K562 (cell line): ENCODE data around the gene FBXW11. TPM values are rescaled to one million over a fixed set of nuclear protein-coding genes. Genes with fewer than 3 reads are reported as not detected.

ENCODE experiments used
- ATAC-seq: fragments of 200-7000 bp; cut with Tn5 transposase; 3 replicates; pipeline ENCODE4 v1.9.1; 2020; ENCODE audit warnings: moderate library complexity
- BruUV-seq: library from RNA; stranded (reverse); fragments of 400-500 nt; replicated peaks from 2 replicates; lab custom pipeline; 2021; lab: Mats Ljungman, UMichigan
- CTCF ChIA-PET: fragments of 300-600 bp; formaldehyde crosslinking; extraction: SDS; loops from one replicate; lab custom pipeline; 2021; ENCODE audit warnings: low intra/inter-chr PET ratio; lab: Yijun Ruan, JAX
- POLR2A ChIA-PET: fragments of 300-600, 350-650 bp; sonication (Branson Sonifier 250); formaldehyde crosslinking; extraction: SDS; loops from one replicate; lab custom pipeline; 2021; ENCODE audit warnings: antibody characterized with exemption, inconsistent platforms; lab: Yijun Ruan, JAX
- DNase-seq, 4 experiments: peaks; one replicate each; pipeline versions ENCODE4 v3.0.0 to v3.0.0-alpha.2; 2011 to 2018; ENCODE audit warnings: low spot score in 3 of 4, mixed read lengths in 3 of 4; ENCODE audit errors: extremely low read depth in 1 of 4
- FAIRE-seq: peaks from 2 replicates; lab custom pipeline; 2011; peaks lifted over from hg19 to GRCh38; lab: Jason Lieb, UNC
- H2AFZ ChIP-seq: 2 replicates; pipeline ENCODE4 v1.6.0; 2011; ENCODE audit warnings: low read depth, low read length, control low read depth, inconsistent platforms
- H3K27ac ChIP-seq: fragments of 200-600 bp; 3 replicates; pipeline ENCODE4 v1.8.0; 2011; ENCODE audit warnings: low read depth, mild to moderate bottlenecking, control low read depth, inconsistent platforms, low read length, moderate library complexity, mixed read lengths; ENCODE audit errors: extremely low read depth
- H3K27me3 ChIP-seq, 2 experiments: fragments of 300-600 bp in 1 of 2; 2 replicates in 1 of 2; 3 replicates in 1 of 2; pipeline versions ENCODE4 v1.6.0 to v1.8.0; 2011; ENCODE audit warnings: inconsistent platforms in 2 of 2, low read length in 2 of 2, mild to moderate bottlenecking in 1 of 2, mixed read lengths in 1 of 2, moderate library complexity in 1 of 2; ENCODE audit not compliant: control insufficient read depth in 2 of 2, insufficient read depth in 2 of 2
- H3K36me3 ChIP-seq: fragments of 300-600 bp; 3 replicates; pipeline ENCODE4 v1.8.0; 2011; ENCODE audit warnings: mild to moderate bottlenecking, low read length, inconsistent platforms; ENCODE audit not compliant: control insufficient read depth, insufficient read depth
- H3K4me1 ChIP-seq, 2 experiments: fragments of 200-600 bp in 1 of 2; replicated peaks in 1 of 2; 2 replicates in 1 of 2; 3 replicates in 1 of 2; pipeline versions ENCODE4 v1.5.1 to v1.8.0; 2011; ENCODE audit warnings: inconsistent platforms in 2 of 2, low read length in 2 of 2, mild to moderate bottlenecking in 1 of 2, mixed read lengths in 1 of 2, moderate library complexity in 1 of 2; ENCODE audit not compliant: control insufficient read depth in 2 of 2, insufficient read depth in 2 of 2
- H3K4me2 ChIP-seq: 2 replicates; pipeline ENCODE4 v1.6.1; 2011; ENCODE audit warnings: low read length, control low read depth, inconsistent platforms, mixed read lengths; ENCODE audit not compliant: insufficient read depth
- H3K4me3 ChIP-seq: fragments of 200-600 bp; sonication (generic), shearing (Covaris generic); 2 replicates; pipeline ENCODE4 v1.5.1; 2016; ENCODE audit warnings: control low read depth, inconsistent platforms
- H3K79me2 ChIP-seq: fragments of 200-600 bp; 3 replicates; pipeline ENCODE4 v1.8.0; 2011; ENCODE audit warnings: low read length, inconsistent platforms; ENCODE audit not compliant: control insufficient read depth, insufficient read depth
- H3K9ac ChIP-seq, 2 experiments: 2 replicates each; pipeline versions ENCODE4 v1.6.0 to v1.6.1; 2011; ENCODE audit warnings: low read depth in 2 of 2, low read length in 2 of 2, control low read depth in 1 of 2, inconsistent platforms in 1 of 2, mild to moderate bottlenecking in 1 of 2, mixed read lengths in 1 of 2; ENCODE audit not compliant: insufficient read depth in 1 of 2
- H3K9me1 ChIP-seq: one replicate; pipeline ENCODE4 v1.6.0; 2011; ENCODE audit warnings: inconsistent platforms, mild to moderate bottlenecking, low read length, moderate library complexity; ENCODE audit not compliant: control insufficient read depth, insufficient read depth
- H3K9me3 ChIP-seq: replicated peaks from 2 replicates; pipeline ENCODE4 v1.5.1; 2011; ENCODE audit warnings: low read depth, low read length, inconsistent platforms; ENCODE audit not compliant: control insufficient read depth, insufficient read depth
- H4K20me1 ChIP-seq: replicated peaks from 2 replicates; pipeline ENCODE4 v1.6.1; 2011; ENCODE audit warnings: low read length, inconsistent platforms, mixed read lengths; ENCODE audit not compliant: control insufficient read depth, insufficient read depth
- CBX3 ChIP-seq, 2 experiments: IDR thresholded peaks; 1 replicate in 1 of 2; 2 replicates in 1 of 2; pipeline ENCODE4 v1.6.1; 2012; ENCODE audit warnings: inconsistent platforms in 2 of 2, low read length in 2 of 2, borderline replicate concordance in 1 of 2, control low read depth in 1 of 2
- CREBBP ChIP-seq: IDR thresholded peaks from one replicate; pipeline ENCODE4 v1.6.1; 2012; ENCODE audit warnings: low read depth, mild to moderate bottlenecking, control low read depth, inconsistent platforms, low read length
- FOXJ3 ChIP-seq: sonication (generic); formaldehyde crosslinking; IDR thresholded peaks from 2 replicates; pipeline ENCODE4 v1.4.0; 2020; ENCODE audit warnings: mild to moderate bottlenecking, missing genetic modification reagents
- GABPB1 ChIP-seq: sonication (generic); formaldehyde crosslinking; IDR thresholded peaks from 2 replicates; pipeline ENCODE4 v1.8.0; 2022; ENCODE audit warnings: mild to moderate bottlenecking, missing genetic modification reagents
- POU5F1 ChIP-seq: fragments of 150-350 bp; IDR thresholded peaks from 2 replicates; pipeline ENCODE4 v1.6.1; 2014; ENCODE audit warnings: borderline replicate concordance, low read length, low read depth, mild to moderate bottlenecking; ENCODE audit not compliant: partially characterized antibody
- RBBP5 ChIP-seq: fragments of 200-600 bp; sonication (generic); IDR thresholded peaks from 2 replicates; pipeline ENCODE4 v1.6.1; 2012; ENCODE audit warnings: borderline replicate concordance, mild to moderate bottlenecking, low read length, control low read depth, inconsistent platforms; ENCODE audit not compliant: insufficient read depth, poor library complexity, severe bottlenecking
- RBM14 ChIP-seq: fragments of 200-400 bp; formaldehyde crosslinking; IDR thresholded peaks from 2 replicates; pipeline ENCODE4 v1.6.1; 2018; ENCODE audit warnings: low read depth, mild to moderate bottlenecking, low read length, moderate library complexity, borderline replicate concordance; ENCODE audit not compliant: insufficient read depth
- TCFL5 ChIP-seq: fragments of 250-450 bp; sonication (Bioruptor Pico); conservative IDR thresholded peaks from 2 replicates; pipeline ENCODE4 v1.6.1; 2021; ENCODE audit warnings: mild to moderate bottlenecking, moderate library complexity, matching md5 sums
- WGBS: fragments of 100-300 bp; shearing (Covaris generic); methylation state at CpG from one replicate; pipeline ENCODE4 v1.1.6; 2016; ENCODE audit warnings: low coverage, mixed read lengths; ENCODE audit not compliant: insufficient coverage; ENCODE audit errors: missing lambda C conversion rate; 5-methylcytosine and 5-hydroxymethylcytosine counted together
- in situ Hi-C: fragments of 300-500 bp; cut with MboI; formaldehyde crosslinking; loops from 4 replicates; pipeline ENCODE4 v1.15.0; 2018; ENCODE audit warnings: inconsistent platforms, mixed read lengths
- intact Hi-C: fragments of 100-400 bp; cut with micrococcal nuclease; formaldehyde crosslinking; loops from 2 replicates; pipeline ENCODE4 v1.14.2; 2022
- polyA plus RNA-seq, 8 experiments: library from polyadenylated mRNA; depleted of rRNA in 4 of 8; stranded (reverse) in 5 of 8; unstranded in 3 of 8; fragments of >200 nt; fragmentation: Nextera tagmentation in 2 of 8; fragmentation: Illumina TruSeq in 1 of 8; extraction: Ambion mirVana in 2 of 8; extraction: Trizol in 1 of 8; gene quantifications; 2 replicates each; pipeline versions ENCODE4 v1.2.1 to v1.2.3, GENCODE V29; 2011 to 2014; ENCODE audit warnings: inconsistent platforms in 1 of 8, missing spikeins in 1 of 8
- total RNA-seq, 7 experiments: library from RNA; depleted of rRNA in 6 of 7; stranded (reverse); fragments of >200 nt in 6 of 7; fragmentation: Illumina TruSeq in 2 of 7; extraction: Trizol in 2 of 7; gene quantifications; 2 replicates each; pipeline versions ENCODE4 v1.2.1 to v1.2.3, GENCODE V29; 2011 to 2021; ENCODE audit warnings: low replicate concordance in 1 of 7

The FBXW11 gene
- total and polyA plus RNA-seq, 9 of the 15 experiments (the other 6 are each of a cell fraction or from before 2014, with no cell fraction given), result 3.0 to 28.6 (median 23.6) TPM

DNA sequence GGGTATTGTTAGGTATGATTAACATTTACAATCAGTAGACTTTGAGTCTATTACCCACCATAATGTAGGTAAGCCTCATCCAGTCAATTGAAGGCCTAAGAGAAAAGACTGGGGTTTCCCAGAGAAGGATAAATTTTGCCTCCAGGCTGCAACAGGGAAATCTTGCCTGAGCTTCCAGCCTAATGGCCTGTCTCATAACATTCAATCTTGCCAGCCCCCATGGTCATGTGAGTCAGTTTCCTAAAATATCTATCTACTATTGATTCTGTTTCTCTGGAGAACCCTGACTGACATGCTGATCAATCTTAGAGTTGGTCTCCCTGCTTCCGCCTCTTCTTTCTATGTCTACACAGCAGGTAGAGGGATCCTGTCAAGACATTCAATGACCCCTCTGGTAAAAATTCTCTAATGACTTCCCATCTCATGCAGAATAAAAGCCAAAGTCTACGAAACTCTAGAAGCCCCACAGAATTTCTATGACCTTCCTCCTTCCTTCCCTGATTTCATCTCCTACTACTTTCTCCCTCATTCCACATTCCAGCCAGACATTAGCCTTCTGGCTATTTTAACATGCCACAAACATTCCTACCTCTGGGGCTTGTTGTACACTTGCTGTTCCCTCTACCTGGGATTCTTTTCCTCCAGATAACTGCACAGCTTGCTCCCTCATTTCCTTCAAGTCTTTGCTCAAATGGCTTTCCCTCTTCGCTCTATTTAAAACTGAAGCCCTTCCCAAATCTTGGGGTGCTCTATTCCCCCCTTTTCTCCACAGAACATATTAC, 60.2 kb downstream of the FBXW11 start:
- Histone ChIP-seq H3K27me3 (no peaks in the 10 kb centered on the region), H3K4me1 (peaks cover 0 to 8% of the 10 kb centered on the region in 2 experiments; a peak in 2 of 5 replicates), H4K20me1 (no peaks in the 10 kb centered on the region), H2AFZ (no peak overlapping the region), H3K4me3 (no peak overlapping the region), H3K9ac (no peak overlapping the region), H3K9me1 (no peaks in the 10 kb centered on the region), H3K4me2 (no peak overlapping the region), H3K27ac (no peak overlapping the region), H3K79me2 (peaks cover 31% of the 10 kb centered on the region), H3K36me3 (no peaks in the 10 kb centered on the region), H3K9me3 (no peaks in the 10 kb centered on the region)
- BruUV-seq, result no TSS peak
- TF ChIP-seq RBM14 (no peak), CBX3 (IDR thresholded peaks at IDR 0.05; ENCODE audit: borderline replicate concordance in 1 of 2, low read length in 2 of 2) (no peak), POU5F1 (no peak), RBBP5 (no peak), FOXJ3 (CRISPR knock-in tag) (no peak), TCFL5 (no peak), GABPB1 (CRISPR knock-in tag) (no peak), CREBBP (no peak)
- ChIA-PET POLR2A (interaction anchor here (0.5 kb wide), 1 partner anchor 52 kb away, joined by 5 read pairs; no protein-coding TSS in a partner anchor), CTCF (no interaction called here)
- no peak for ATAC-seq
- DNase-seq, result no peak
- WGBS, result 83% methylated on average over 3 of the region's 3 CpGs
- no peak for FAIRE-seq
- in situ Hi-C loops, result no loop called here
- intact Hi-C loops, result no loop called here
